HepG2 (cell line): ENCODE data around the gene SYNGR2. TPM values are rescaled to one million over a fixed set of nuclear protein-coding genes. Genes with fewer than 3 reads are reported as not detected.

Source experiments
- CAMTA2 ChIP-seq: sonication (generic); formaldehyde crosslinking; IDR thresholded peaks from 2 replicates; pipeline ENCODE4 v1.4.0; 2020; ENCODE audit warnings: mild to moderate bottlenecking, missing genetic modification reagents, borderline replicate concordance
- EED ChIP-seq: sonication (generic); formaldehyde crosslinking; IDR thresholded peaks from 2 replicates; pipeline ENCODE4 v1.5.0; 2020; ENCODE audit warnings: mild to moderate bottlenecking, missing genetic modification reagents
- MED1 ChIP-seq: sonication (generic); formaldehyde crosslinking; IDR thresholded peaks from 2 replicates; pipeline ENCODE4 v1.4.0; 2020; ENCODE audit warnings: missing genetic modification reagents
- MEIS1 ChIP-seq: sonication (generic); formaldehyde crosslinking; IDR thresholded peaks from 2 replicates; pipeline ENCODE4 v1.9.0; 2021; ENCODE audit warnings: mild to moderate bottlenecking, missing genetic modification reagents, moderate library complexity, borderline replicate concordance
- MLLT10 ChIP-seq: sonication (generic); formaldehyde crosslinking; IDR thresholded peaks from 2 replicates; pipeline ENCODE4 v1.4.0; 2020; ENCODE audit warnings: missing genetic modification reagents
- SMAD3 ChIP-seq: sonication (generic); formaldehyde crosslinking; IDR thresholded peaks from 2 replicates; pipeline ENCODE4 v1.4.0; 2020; ENCODE audit warnings: missing genetic modification reagents
- ZBTB21 ChIP-seq: sonication (generic); formaldehyde crosslinking; IDR thresholded peaks from 2 replicates; pipeline ENCODE4 v1.4.0; 2020; ENCODE audit warnings: missing genetic modification reagents
- ZFYVE20 ChIP-seq: sonication (generic); formaldehyde crosslinking; IDR thresholded peaks from 2 replicates; pipeline ENCODE4 v1.8.0; 2023; ENCODE audit warnings: low read depth, mild to moderate bottlenecking, moderate library complexity, missing genetic modification reagents, borderline replicate concordance
- ZNF230 ChIP-seq: sonication (generic); formaldehyde crosslinking; IDR thresholded peaks from 2 replicates; pipeline ENCODE4 v1.4.0; 2020; ENCODE audit warnings: mild to moderate bottlenecking, missing genetic modification reagents
- ZNF274 ChIP-seq: sonication (generic); formaldehyde crosslinking; IDR thresholded peaks from 2 replicates; pipeline ENCODE4 v1.5.1; 2020; ENCODE audit warnings: mild to moderate bottlenecking, missing genetic modification reagents
- ZNF282 ChIP-seq: fragments of 450-650 bp; IDR thresholded peaks from 2 replicates; pipeline ENCODE4 v1.6.1; 2018; ENCODE audit not compliant: partially characterized antibody
- ZNF547 ChIP-seq: sonication (generic); formaldehyde crosslinking; IDR thresholded peaks from 2 replicates; pipeline ENCODE4 v1.5.1; 2020; ENCODE audit warnings: mild to moderate bottlenecking, missing genetic modification reagents
- ZNF549 ChIP-seq: sonication (generic); formaldehyde crosslinking; IDR thresholded peaks from 2 replicates; pipeline ENCODE4 v1.5.0; 2020; ENCODE audit warnings: missing genetic modification reagents
- ZNF670 ChIP-seq: sonication (generic); formaldehyde crosslinking; IDR thresholded peaks from 2 replicates; pipeline ENCODE4 v1.8.0; 2022; ENCODE audit warnings: mild to moderate bottlenecking, missing genetic modification reagents, borderline replicate concordance
- ZNF788 ChIP-seq: sonication (generic); formaldehyde crosslinking; IDR thresholded peaks from 2 replicates; pipeline ENCODE4 v1.5.0; 2020; ENCODE audit warnings: mild to moderate bottlenecking, missing genetic modification reagents, borderline replicate concordance
- ZNF878 ChIP-seq: sonication (generic); formaldehyde crosslinking; IDR thresholded peaks from 2 replicates; pipeline ENCODE4 v1.8.1; 2023; ENCODE audit warnings: mild to moderate bottlenecking, missing genetic modification reagents, moderate library complexity
- polyA plus RNA-seq, 8 experiments: library from polyadenylated mRNA; depleted of rRNA in 3 of 8; stranded (reverse) in 7 of 8; unstranded in 1 of 8; fragments of >200 nt; fragmentation: Illumina TruSeq in 4 of 8; extraction: Trizol in 4 of 8; gene quantifications; 2 replicates each; pipeline versions ENCODE4 v1.2.1 to v1.2.3, GENCODE V29; 2011 to 2016; ENCODE audit warnings: low read depth in 4 of 8, missing spikeins in 1 of 8, mixed read lengths in 1 of 8; ENCODE audit not compliant: insufficient read depth in 1 of 8
- total RNA-seq, 5 experiments: library from RNA; depleted of rRNA; stranded (reverse); fragments of >200 nt; fragmentation: Illumina TruSeq; extraction: Trizol; gene quantifications; 2 replicates each; pipeline ENCODE4 v1.2.3, GENCODE V29; 2016; ENCODE audit warnings: low read depth in 1 of 5
- TF ChIP-seq, protein P1 (sequence below): sonication (generic); formaldehyde crosslinking; IDR thresholded peaks from 2 replicates; pipeline ENCODE4 v1.5.1; 2020; ENCODE audit warnings: missing genetic modification reagents, mild to moderate bottlenecking, borderline replicate concordance
- TF ChIP-seq, protein P2 (sequence below): sonication (generic); formaldehyde crosslinking; IDR thresholded peaks from 2 replicates; pipeline ENCODE4 v1.4.0; 2020; ENCODE audit warnings: missing genetic modification reagents
- TF ChIP-seq, protein P3 (sequence below): sonication (generic); formaldehyde crosslinking; IDR thresholded peaks from 2 replicates; pipeline ENCODE4 v1.5.1; 2020; ENCODE audit warnings: mild to moderate bottlenecking, missing genetic modification reagents, moderate library complexity
- TF ChIP-seq, protein P4 (sequence below): sonication (generic); formaldehyde crosslinking; IDR thresholded peaks from 2 replicates; pipeline ENCODE4 v1.4.0; 2020; ENCODE audit warnings: missing genetic modification reagents
- TF ChIP-seq, protein P5 (sequence below): sonication (generic); formaldehyde crosslinking; IDR thresholded peaks from 2 replicates; pipeline ENCODE4 v1.8.0; 2022; ENCODE audit warnings: missing genetic modification reagents, low read depth, mild to moderate bottlenecking, borderline replicate concordance
- TF ChIP-seq, protein P6 (sequence below): sonication (generic); formaldehyde crosslinking; IDR thresholded peaks from 2 replicates; pipeline ENCODE4 v1.8.1; 2023; ENCODE audit warnings: missing genetic modification reagents, inconsistent platforms, borderline replicate concordance

SYNGR2 gene
- total and polyA plus RNA-seq, 2 of the 13 experiments (the other 11 are each of a cell fraction or from before 2014, with no cell fraction given): 46.7 to 170 TPM

DNA sequence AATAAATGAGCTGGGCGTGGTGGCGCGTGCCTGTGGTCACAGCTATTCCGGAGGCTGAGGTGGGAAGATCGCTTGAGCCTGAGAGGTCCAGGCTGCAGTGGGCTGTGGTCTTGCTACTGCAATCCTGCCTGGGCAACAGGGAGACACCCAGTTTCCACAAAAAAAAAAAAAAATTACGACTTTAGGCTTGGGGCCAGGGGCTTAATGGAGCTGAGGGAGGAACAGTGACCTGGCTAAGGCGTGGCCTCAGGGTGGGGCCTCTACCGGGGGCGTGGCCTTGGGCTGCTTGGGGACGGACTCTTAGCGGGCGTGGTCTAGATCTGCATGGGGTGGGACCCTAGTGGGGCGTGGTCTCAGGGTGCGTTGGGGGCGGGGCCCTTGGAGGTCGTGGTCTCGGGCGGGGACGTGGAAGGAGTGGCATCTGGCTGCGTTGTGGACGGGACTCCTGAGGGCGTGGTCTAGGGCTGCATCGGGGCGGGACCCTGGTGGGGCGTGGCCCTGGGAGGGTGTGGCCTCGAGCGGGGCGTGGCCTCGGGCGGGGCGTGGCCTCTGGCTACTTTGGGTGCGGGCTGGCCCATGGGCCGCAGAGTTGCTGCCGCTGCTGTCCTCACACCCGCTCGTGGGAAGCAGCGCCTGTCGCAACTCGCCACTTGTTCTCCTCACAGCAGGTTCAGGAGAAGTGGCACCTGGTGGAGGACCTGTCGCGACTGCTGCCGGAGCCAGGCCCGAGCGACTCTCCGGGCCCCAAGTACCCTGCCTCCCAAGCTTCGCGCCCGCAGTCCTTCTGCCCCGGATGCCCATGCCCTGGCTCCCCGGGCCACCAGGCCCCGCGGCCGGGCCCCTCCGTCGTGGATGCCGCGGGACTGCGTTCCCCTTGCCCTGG is 28.0 kb upstream of the SYNGR2 start (continued):
- TF ChIP-seq ZNF274: peak; percentile 30; the same call in 1 of the 2 replicates
- TF ChIP-seq ZNF788 (CRISPR knock-in tag): no peak; the same call in 1 of the 2 replicates
- TF ChIP-seq, protein P1, sequence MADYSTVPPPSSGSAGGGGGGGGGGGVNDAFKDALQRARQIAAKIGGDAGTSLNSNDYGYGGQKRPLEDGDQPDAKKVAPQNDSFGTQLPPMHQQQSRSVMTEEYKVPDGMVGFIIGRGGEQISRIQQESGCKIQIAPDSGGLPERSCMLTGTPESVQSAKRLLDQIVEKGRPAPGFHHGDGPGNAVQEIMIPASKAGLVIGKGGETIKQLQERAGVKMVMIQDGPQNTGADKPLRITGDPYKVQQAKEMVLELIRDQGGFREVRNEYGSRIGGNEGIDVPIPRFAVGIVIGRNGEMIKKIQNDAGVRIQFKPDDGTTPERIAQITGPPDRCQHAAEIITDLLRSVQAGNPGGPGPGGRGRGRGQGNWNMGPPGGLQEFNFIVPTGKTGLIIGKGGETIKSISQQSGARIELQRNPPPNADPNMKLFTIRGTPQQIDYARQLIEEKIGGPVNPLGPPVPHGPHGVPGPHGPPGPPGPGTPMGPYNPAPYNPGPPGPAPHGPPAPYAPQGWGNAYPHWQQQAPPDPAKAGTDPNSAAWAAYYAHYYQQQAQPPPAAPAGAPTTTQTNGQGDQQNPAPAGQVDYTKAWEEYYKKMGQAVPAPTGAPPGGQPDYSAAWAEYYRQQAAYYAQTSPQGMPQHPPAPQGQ (CRISPR knock-in tag): peak; percentile 33; the same call in 1 of the 2 replicates
- no peak for TF ChIP-seq SMAD3
- TF ChIP-seq ZNF282: no peak
- no peak for TF ChIP-seq ZNF670 (CRISPR knock-in tag)
- TF ChIP-seq ZNF549 (CRISPR knock-in tag): no peak
- no peak for TF ChIP-seq ZBTB21
- TF ChIP-seq CAMTA2 (CRISPR knock-in tag): peak; percentile 84; the same call in 1 of the 2 replicates
- TF ChIP-seq, protein P2, sequence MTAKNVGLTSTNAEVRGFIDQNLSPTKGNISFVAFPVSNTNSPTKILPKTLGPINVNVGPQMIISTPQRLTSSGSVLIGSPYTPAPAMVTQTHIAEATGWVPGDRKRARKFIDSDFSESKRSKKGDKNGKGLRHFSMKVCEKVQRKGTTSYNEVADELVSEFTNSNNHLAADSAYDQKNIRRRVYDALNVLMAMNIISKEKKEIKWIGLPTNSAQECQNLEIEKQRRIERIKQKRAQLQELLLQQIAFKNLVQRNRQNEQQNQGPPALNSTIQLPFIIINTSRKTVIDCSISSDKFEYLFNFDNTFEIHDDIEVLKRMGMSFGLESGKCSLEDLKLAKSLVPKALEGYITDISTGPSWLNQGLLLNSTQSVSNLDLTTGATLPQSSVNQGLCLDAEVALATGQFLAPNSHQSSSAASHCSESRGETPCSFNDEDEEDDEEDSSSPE (CRISPR knock-in tag): no peak
- TF ChIP-seq, protein P3, sequence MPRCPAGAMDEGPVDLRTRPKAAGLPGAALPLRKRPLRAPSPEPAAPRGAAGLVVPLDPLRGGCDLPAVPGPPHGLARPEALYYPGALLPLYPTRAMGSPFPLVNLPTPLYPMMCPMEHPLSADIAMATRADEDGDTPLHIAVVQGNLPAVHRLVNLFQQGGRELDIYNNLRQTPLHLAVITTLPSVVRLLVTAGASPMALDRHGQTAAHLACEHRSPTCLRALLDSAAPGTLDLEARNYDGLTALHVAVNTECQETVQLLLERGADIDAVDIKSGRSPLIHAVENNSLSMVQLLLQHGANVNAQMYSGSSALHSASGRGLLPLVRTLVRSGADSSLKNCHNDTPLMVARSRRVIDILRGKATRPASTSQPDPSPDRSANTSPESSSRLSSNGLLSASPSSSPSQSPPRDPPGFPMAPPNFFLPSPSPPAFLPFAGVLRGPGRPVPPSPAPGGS: peak; percentile 65; the same call in 1 of the 2 replicates
- TF ChIP-seq, protein P4, sequence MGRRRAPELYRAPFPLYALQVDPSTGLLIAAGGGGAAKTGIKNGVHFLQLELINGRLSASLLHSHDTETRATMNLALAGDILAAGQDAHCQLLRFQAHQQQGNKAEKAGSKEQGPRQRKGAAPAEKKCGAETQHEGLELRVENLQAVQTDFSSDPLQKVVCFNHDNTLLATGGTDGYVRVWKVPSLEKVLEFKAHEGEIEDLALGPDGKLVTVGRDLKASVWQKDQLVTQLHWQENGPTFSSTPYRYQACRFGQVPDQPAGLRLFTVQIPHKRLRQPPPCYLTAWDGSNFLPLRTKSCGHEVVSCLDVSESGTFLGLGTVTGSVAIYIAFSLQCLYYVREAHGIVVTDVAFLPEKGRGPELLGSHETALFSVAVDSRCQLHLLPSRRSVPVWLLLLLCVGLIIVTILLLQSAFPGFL: no peak
- TF ChIP-seq ZNF547: no peak
- TF ChIP-seq, protein P5, sequence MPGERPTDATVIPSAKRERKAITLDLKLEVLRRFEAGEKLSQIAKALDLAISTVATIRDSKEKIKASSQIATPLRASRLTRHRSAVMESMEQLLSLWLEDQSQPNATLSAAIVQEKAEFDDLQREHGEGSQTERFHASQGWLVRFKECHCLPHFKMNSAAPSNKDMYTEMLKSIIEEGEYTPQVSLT (CRISPR knock-in tag): no peak
- TF ChIP-seq MLLT10 (CRISPR knock-in tag): no peak
- no peak for TF ChIP-seq ZNF878 (CRISPR knock-in tag)
- TF ChIP-seq, protein P6, sequence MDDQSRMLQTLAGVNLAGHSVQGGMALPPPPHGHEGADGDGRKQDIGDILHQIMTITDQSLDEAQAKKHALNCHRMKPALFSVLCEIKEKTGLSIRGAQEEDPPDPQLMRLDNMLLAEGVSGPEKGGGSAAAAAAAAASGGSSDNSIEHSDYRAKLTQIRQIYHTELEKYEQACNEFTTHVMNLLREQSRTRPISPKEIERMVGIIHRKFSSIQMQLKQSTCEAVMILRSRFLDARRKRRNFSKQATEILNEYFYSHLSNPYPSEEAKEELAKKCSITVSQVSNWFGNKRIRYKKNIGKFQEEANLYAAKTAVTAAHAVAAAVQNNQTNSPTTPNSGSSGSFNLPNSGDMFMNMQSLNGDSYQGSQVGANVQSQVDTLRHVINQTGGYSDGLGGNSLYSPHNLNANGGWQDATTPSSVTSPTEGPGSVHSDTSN (CRISPR knock-in tag): no peak
- TF ChIP-seq EED (CRISPR knock-in tag): no peak
- no peak for TF ChIP-seq ZFYVE20 (CRISPR knock-in tag)
- TF ChIP-seq MEIS1 (CRISPR knock-in tag): peak; percentile 34; the same call in 1 of the 2 replicates
- 0 out of 2 replicates have a peak, but pooled peaks have one; percentile 35 for TF ChIP-seq MED1 (CRISPR knock-in tag)
- no peak for TF ChIP-seq ZNF230 (CRISPR knock-in tag)
